Measurements from ENCODE around the gene MPIG6B.

Gene MPIG6B

GRCh38 chr6:31769684-31770371 lies 46.7 kb downstream of the MPIG6B start:
- DNase-seq = peak; percentile 68

- DNase-seq = no peak
These were observed 47.7 kb downstream of the MPIG6B start for GRCh38 chr6:31770860-31771259.

GRCh38 chr6:31771992-31772358 lies 48.8 kb downstream of the MPIG6B start:
- DNase-seq = no peak

- no peak for DNase-seq
These were observed 52.0 kb downstream of the MPIG6B start for GRCh38 chr6:31775184-31775583.

- DNase-seq = no peak
These were observed 52.7 kb downstream of the MPIG6B start for GRCh38 chr6:31775633-31776484.
